Karpas-422 (cell line): ENCODE data around the gene FAAP100. TPM values are rescaled to one million over a fixed set of nuclear protein-coding genes. Genes with fewer than 3 reads are reported as not detected.

Experiments used
- DNase-seq: peaks from one replicate; pipeline ENCODE4 v3.0.0-alpha.2; 2015
- H2AFZ ChIP-seq: fragments of 200-600 bp; sonication (generic); 2 replicates; pipeline ENCODE4 v1.6.1; 2014; ENCODE audit warnings: antibody characterized with exemption, low read length, mixed read lengths
- H3K27ac ChIP-seq: fragments of 200-600 bp; sonication (generic); 2 replicates; pipeline ENCODE4 v1.5.1; 2014; ENCODE audit warnings: mild to moderate bottlenecking, low read length, moderate library complexity
- H3K27me3 ChIP-seq: fragments of 200-600 bp; sonication (generic); 2 replicates; pipeline ENCODE4 v1.6.1; 2014; ENCODE audit warnings: low read length, mixed read lengths
- H3K36me3 ChIP-seq: fragments of 200-600 bp; sonication (generic); 2 replicates; pipeline ENCODE4 v1.6.1; 2014; ENCODE audit warnings: low read length, mixed read lengths; ENCODE audit not compliant: insufficient read depth
- H3K4me1 ChIP-seq: fragments of 200-600 bp; sonication (generic); 2 replicates; pipeline ENCODE4 v1.6.1; 2014; ENCODE audit warnings: mild to moderate bottlenecking, low read length, mixed read lengths
- H3K4me2 ChIP-seq: fragments of 200-600 bp; sonication (generic); 2 replicates; pipeline ENCODE4 v1.6.1; 2014; ENCODE audit warnings: low read length, low read depth, mild to moderate bottlenecking; ENCODE audit not compliant: poor library complexity, severe bottlenecking
- H3K4me3 ChIP-seq: fragments of 200-600 bp; sonication (generic); 2 replicates; pipeline ENCODE4 v1.5.1; 2014; ENCODE audit warnings: mild to moderate bottlenecking, antibody characterized with exemption, low read length, mixed read lengths
- H3K79me2 ChIP-seq: fragments of 200-600 bp; sonication (generic); 2 replicates; pipeline ENCODE4 v1.6.1; 2014; ENCODE audit warnings: mild to moderate bottlenecking, low read length, mixed read lengths
- H3K9ac ChIP-seq: fragments of 200-600 bp; sonication (generic); 2 replicates; pipeline ENCODE4 v1.6.0; 2014; ENCODE audit warnings: low read length
- H3K9me2 ChIP-seq: fragments of 200-600 bp; sonication (generic), shearing (Covaris generic); replicated peaks from 2 replicates; pipeline ENCODE4 v1.6.0; 2014; ENCODE audit warnings: mild to moderate bottlenecking, low read length, moderate library complexity; ENCODE audit not compliant: insufficient read depth
- H3K9me3 ChIP-seq: fragments of 300-700, 200-600 bp; sonication (generic); 2 replicates; pipeline ENCODE4 v1.6.1; 2014; ENCODE audit warnings: low read length, mixed read lengths
- H4K20me1 ChIP-seq: fragments of 200-600 bp; sonication (generic); 2 replicates; pipeline ENCODE4 v1.6.1; 2014; ENCODE audit warnings: mild to moderate bottlenecking, antibody characterized with exemption, low read length, low read depth; ENCODE audit not compliant: insufficient read depth
- total RNA-seq: library from RNA; depleted of rRNA; stranded (reverse); fragments of >200 nt; shearing (Covaris generic); gene quantifications from 2 replicates; pipeline ENCODE4 v1.2.3, GENCODE V29; 2014; ENCODE audit warnings: low replicate concordance

The FAAP100 gene
- total RNA-seq, 1 experiment from 2014 or later: 14.8 TPM

DNA sequence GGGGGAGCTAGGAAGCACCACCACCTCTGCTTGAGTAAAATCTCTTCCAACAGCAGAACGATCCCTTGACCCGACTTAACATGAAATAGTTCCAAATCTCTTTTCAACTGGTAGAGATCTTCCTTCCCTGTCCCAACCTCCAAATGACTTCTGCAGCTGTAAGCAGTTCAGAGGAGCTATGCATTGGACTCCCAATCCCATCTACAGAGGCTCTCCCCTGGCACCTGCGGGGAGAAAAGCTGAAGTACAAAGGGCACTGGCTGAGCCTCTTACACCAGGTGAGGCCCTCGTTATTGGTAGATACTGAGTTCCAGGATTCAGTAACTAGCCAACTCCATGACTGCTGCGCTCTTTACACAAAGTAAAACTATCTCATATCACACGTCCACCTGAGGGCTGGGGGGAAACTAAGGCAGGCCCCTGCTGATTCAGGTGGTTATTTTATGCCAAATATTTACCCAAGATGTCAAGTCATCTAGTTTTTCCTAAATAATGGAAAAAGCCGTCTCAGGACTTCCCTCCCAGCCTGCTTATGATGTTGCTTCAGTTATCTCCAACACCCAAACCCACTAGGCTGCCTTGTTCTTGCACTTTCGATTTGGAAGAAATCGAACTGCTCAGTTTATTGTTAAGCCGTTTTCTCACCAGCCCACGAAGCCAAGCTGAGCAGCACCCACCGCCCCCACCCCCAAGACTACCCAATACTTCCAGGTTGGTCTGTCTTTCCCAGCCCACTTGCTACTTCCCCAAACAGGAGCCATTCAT lies 42.8 kb downstream of the FAAP100 start:
- Histone ChIP-seq H3K9me2 (no peaks in the 10 kb centered on the region), H3K9ac (no peak overlapping the region), H3K4me3 (peak overlapping the region; percentile 82; the same call in 1 of the 2 replicates), H3K4me2 (peak overlapping the region; percentile 84), H4K20me1 (peaks cover 24% of the 10 kb centered on the region), H3K27ac (no peak overlapping the region), H3K79me2 (peaks cover 11% of the 10 kb centered on the region), H3K9me3 (no peaks in the 10 kb centered on the region), H2AFZ (no peak overlapping the region), H3K36me3 (peaks cover 27% of the 10 kb centered on the region), H3K27me3 (no peaks in the 10 kb centered on the region), H3K4me1 (peaks cover 32% of the 10 kb centered on the region)
- DNase-seq: peak; percentile 79

DNA sequence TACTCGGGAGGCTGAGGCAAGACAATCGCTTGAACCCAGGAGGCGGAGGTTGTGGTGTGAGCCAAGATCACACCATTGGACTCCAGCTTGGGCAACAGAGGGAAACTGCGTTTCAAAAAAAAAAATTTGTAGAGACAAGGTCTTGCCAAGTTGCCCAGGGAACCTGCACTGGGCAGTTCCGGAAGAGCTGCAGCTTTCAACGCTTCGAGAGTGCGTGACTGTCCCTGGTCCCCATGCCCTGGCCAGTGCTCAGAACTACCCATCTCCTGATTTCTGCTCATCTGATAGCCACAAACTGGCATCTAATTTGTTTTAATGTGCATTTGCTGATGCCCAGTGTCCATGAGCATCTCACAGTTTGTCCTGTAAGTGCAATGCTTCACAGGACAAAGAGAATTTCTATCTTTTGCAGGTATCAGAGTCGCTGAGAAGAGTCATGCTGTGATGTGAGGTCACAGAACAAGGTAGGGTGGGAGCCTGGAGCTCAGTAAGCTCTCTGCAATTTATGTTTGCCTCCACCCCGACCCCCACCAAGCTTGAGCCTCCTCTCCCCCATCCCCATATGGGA lies 43.4 kb downstream of the FAAP100 start:
- Histone ChIP-seq H3K4me1 (peaks cover 26% of the 10 kb centered on the region), H3K4me2 (no peak overlapping the region), H4K20me1 (peaks cover 24% of the 10 kb centered on the region), H3K9me3 (no peaks in the 10 kb centered on the region), H3K36me3 (peaks cover 27% of the 10 kb centered on the region), H3K9me2 (no peaks in the 10 kb centered on the region), H2AFZ (no peak overlapping the region), H3K27me3 (no peaks in the 10 kb centered on the region), H3K27ac (no peak overlapping the region), H3K9ac (no peak overlapping the region), H3K79me2 (peaks cover 11% of the 10 kb centered on the region), H3K4me3 (no peak overlapping the region)
- DNase-seq: peak; percentile 81

DNA sequence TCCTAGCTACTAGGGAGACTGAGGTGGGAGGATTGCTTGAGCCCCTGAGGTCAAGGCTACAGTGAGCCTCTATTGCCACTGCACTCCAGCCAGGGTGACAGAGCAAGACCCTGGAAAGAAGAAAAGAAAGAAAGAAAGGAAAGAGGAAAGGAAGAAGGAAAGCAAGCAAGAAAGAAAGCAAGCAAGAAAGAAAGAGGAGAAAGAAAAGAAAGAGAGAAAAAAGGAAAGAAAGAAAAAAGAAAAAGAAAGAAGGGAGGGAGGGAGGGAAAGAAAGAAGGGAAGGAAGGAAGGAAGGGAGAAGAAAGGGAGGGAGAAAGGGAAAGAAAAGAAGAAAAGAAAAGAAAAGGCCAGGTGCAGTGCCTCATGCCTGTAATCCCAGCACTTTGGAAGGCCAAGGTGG lies 48.5 kb downstream of the FAAP100 start:
- Histone ChIP-seq H3K9ac (no peak overlapping the region), H3K4me2 (no peak overlapping the region), H3K79me2 (no peaks in the 10 kb centered on the region), H3K4me1 (no peaks in the 10 kb centered on the region), H3K4me3 (no peak overlapping the region), H3K36me3 (no peaks in the 10 kb centered on the region), H3K9me2 (no peaks in the 10 kb centered on the region), H3K27ac (no peak overlapping the region), H2AFZ (no peak overlapping the region), H3K9me3 (no peaks in the 10 kb centered on the region), H4K20me1 (no peaks in the 10 kb centered on the region), H3K27me3 (no peaks in the 10 kb centered on the region)
- no peak for DNase-seq

DNA sequence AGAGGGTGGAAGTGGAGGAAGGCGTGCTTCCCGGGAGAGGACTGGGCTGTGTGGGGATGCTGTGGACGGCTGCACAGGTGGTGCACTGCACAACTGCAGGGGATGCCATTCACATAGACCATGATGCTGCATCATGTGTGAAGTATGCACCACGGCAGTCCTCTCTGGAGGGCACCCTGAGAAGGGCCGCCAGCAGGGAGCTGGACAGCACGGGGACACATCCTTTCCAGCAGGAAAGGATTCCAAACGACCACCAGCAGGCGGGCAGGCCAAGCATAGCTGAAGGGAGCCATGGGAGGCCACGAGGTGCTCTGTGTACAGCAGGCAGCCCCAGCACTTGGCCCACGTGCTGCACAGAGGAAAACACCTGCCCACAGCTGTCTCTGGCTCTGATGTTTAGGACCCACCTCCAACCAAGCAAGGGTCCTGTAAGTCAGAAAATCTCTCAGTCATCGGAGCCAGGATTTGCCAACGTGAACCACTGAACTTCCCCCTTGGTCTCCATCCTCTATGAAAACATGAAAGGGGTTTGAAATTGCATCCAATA lies 49.6 kb downstream of the FAAP100 start:
- no peaks in the 10 kb centered on the region for H4K20me1 ChIP-seq
- no peaks in the 10 kb centered on the region for H3K27me3 ChIP-seq
- H3K27ac ChIP-seq: no peak overlapping the region
- no peak overlapping the region for H3K4me3 ChIP-seq
- no peak overlapping the region for H2AFZ ChIP-seq
- H3K4me1 ChIP-seq: no peaks in the 10 kb centered on the region
- no peak overlapping the region for H3K4me2 ChIP-seq
- no peak for DNase-seq
- no peak overlapping the region for H3K9ac ChIP-seq
- no peaks in the 10 kb centered on the region for H3K9me2 ChIP-seq
- no peaks in the 10 kb centered on the region for H3K9me3 ChIP-seq
- no peaks in the 10 kb centered on the region for H3K36me3 ChIP-seq
- no peaks in the 10 kb centered on the region for H3K79me2 ChIP-seq

DNA sequence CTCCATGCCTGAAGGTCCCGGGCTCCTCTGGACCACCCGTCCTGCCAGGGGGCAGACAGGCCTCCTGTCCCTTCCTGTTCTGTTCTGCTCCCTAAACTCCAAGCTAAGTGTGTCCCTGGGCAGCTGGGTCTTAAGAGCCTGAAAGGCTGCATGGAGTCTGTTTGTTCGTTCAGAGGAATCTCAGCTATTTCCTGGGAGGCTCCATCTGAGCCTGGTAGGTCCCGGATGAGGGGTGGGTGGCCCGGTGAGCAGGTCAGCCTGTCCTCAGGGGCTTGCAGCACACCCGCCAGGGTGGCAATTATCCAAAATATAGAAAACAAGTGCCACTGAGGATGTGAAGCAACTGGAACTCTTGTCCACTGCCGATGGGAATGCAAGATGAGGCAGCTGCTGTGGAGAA lies 52.1 kb downstream of the FAAP100 start:
- Histone ChIP-seq H3K27ac (no peak overlapping the region), H3K4me2 (no peak overlapping the region)
- no peak for DNase-seq

DNA sequence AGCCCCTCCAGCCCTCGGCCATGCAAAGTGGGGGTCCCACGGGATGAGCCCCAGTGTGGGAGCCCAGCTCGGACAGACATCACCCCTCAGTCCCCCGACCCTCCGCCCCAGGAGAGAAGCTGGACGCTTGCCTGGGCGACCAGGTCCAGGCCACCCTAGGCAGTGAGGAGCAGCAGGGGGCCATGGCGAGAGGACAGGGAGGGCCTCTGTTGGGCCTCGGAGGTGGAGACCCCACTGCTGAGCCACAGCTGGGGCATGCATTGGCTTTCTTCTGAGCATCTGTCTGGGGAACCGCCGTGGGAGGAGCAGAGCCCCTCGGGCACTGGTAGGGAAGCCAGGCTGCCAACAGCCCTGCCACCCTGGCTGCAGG lies 52.6 kb downstream of the FAAP100 start:
- Histone ChIP-seq H3K27me3 (no peaks in the 10 kb centered on the region), H3K36me3 (no peaks in the 10 kb centered on the region), H3K27ac (no peak overlapping the region), H4K20me1 (no peaks in the 10 kb centered on the region), H3K4me1 (peaks cover 5% of the 10 kb centered on the region), H2AFZ (no peak overlapping the region), H3K9me2 (no peaks in the 10 kb centered on the region), H3K4me3 (no peak overlapping the region), H3K9ac (no peak overlapping the region), H3K9me3 (no peaks in the 10 kb centered on the region), H3K79me2 (no peaks in the 10 kb centered on the region), H3K4me2 (no peak overlapping the region)
- no peak for DNase-seq

More for the DNA sequence above, 52.1 kb downstream of the FAAP100 start:
- no peak overlapping the region for H3K4me3 ChIP-seq
- H3K9me2 ChIP-seq: no peaks in the 10 kb centered on the region
- no peaks in the 10 kb centered on the region for H3K36me3 ChIP-seq
- no peak overlapping the region for H3K9ac ChIP-seq
- no peaks in the 10 kb centered on the region for H3K9me3 ChIP-seq
- no peaks in the 10 kb centered on the region for H3K79me2 ChIP-seq
- H3K4me1 ChIP-seq: peaks cover under 1% of the 10 kb centered on the region
- no peaks in the 10 kb centered on the region for H3K27me3 ChIP-seq
- no peaks in the 10 kb centered on the region for H4K20me1 ChIP-seq
- H2AFZ ChIP-seq: no peak overlapping the region

DNA sequence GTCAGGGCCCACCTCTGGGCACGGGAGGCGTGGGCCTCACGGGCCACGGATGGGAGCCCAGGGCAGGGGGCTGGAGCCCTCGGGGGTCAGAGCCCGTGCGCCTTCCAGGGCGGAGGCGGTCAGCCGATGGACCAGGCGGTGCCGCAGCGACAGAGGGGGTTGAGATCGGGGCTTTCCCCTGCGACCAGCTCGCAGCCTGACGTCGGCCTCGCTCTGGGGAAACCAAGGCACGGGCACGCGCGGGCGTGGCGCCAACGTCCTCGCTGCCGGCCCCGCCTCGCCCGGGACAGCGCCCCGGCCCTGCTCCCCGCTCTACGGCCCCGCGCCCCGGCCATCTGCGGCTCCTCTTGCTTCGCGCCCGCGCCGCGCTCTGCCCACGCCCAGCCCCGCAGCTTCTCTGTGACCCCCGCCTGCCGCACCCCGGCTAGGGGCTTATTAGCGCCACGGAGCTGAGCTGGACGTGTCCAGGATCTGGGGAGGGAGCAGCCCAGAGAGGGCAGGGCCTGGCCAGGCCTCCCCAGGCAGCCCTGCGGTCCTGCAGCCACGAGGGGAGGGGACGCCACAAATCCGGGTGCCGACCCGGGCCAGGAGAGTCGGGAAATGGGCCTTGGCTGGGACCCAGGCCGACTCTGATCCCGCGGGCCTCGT lies 53.1 kb downstream of the FAAP100 start:
- no peak for DNase-seq
- Histone ChIP-seq H3K9ac (no peak overlapping the region), H3K27ac (no peak overlapping the region), H3K9me2 (no peaks in the 10 kb centered on the region), H4K20me1 (no peaks in the 10 kb centered on the region), H3K4me1 (peaks cover 5% of the 10 kb centered on the region), H3K4me2 (no peak overlapping the region), H3K79me2 (no peaks in the 10 kb centered on the region), H3K9me3 (no peaks in the 10 kb centered on the region), H3K4me3 (no peak overlapping the region), H2AFZ (no peak overlapping the region), H3K36me3 (no peaks in the 10 kb centered on the region), H3K27me3 (no peaks in the 10 kb centered on the region)
